ENCODE measurements around the gene TMEM184B.

The TMEM184B gene

DNA sequence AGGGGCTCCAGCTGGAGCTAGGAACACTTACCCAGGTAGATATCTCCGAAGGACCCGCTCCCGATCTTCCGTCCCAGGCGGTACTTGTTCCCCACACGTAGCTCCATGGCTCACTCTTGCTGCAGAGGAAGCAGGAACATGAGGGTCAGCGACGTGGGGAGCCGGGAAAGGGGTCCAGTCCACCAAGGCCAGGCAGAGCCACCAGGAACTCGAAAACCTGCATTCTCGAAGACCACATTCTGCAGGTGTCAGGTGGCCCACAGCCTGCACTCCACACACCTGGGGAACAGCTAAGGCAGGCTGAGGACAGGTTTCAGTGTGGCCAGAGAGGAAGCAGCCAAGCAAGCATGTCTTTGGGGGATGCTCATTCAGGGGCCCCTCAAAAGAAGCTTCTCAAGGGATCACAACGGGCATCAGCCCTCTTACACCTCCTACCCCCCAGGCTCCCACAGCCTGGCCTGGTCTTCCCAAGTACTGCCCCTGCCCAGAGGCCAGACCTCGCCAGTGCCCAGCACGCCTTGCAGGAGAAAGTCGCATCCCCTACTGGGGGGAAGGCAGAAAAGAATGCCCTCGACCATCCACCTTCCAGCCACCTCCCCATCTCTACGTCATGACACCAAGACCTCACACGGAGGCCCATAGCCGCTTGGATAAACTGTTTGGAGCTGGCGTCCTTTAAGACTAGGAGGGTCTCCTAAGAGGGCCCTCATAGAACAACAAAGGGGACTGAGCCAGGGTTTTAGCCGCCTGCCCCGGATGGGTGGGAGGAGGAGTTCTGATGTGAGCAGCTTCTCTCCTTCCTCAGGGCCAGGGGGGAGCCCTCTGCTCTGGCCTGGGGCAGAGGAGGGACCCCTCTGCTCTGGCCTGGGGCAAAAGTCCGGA lies 41.5 kb upstream of the TMEM184B start:
- TF ChIP-seq, protein P1, sequence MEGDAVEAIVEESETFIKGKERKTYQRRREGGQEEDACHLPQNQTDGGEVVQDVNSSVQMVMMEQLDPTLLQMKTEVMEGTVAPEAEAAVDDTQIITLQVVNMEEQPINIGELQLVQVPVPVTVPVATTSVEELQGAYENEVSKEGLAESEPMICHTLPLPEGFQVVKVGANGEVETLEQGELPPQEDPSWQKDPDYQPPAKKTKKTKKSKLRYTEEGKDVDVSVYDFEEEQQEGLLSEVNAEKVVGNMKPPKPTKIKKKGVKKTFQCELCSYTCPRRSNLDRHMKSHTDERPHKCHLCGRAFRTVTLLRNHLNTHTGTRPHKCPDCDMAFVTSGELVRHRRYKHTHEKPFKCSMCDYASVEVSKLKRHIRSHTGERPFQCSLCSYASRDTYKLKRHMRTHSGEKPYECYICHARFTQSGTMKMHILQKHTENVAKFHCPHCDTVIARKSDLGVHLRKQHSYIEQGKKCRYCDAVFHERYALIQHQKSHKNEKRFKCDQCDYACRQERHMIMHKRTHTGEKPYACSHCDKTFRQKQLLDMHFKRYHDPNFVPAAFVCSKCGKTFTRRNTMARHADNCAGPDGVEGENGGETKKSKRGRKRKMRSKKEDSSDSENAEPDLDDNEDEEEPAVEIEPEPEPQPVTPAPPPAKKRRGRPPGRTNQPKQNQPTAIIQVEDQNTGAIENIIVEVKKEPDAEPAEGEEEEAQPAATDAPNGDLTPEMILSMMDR (IDR thresholded peaks at IDR 0.05), result no peak
- H3K27ac ChIP-seq, result no peak overlapping the region
- peaks cover 28 to 29% of the 10 kb centered on the region in 2 experiments for H3K4me1 ChIP-seq (ENCODE audit: control insufficient read depth in 1 of 2, insufficient read depth in 1 of 2, low read depth in 1 of 2, low read length in 1 of 2)
- peaks cover 46% of the 10 kb centered on the region for H3K27me3 ChIP-seq
- H3K36me3 ChIP-seq, result no peaks in the 10 kb centered on the region
- H3K4me3 ChIP-seq (ENCODE audit: low read depth in 1 of 2, low read length in 1 of 2), result no peak overlapping the region
- H3K9me3 ChIP-seq, result no peaks in the 10 kb centered on the region

DNA sequence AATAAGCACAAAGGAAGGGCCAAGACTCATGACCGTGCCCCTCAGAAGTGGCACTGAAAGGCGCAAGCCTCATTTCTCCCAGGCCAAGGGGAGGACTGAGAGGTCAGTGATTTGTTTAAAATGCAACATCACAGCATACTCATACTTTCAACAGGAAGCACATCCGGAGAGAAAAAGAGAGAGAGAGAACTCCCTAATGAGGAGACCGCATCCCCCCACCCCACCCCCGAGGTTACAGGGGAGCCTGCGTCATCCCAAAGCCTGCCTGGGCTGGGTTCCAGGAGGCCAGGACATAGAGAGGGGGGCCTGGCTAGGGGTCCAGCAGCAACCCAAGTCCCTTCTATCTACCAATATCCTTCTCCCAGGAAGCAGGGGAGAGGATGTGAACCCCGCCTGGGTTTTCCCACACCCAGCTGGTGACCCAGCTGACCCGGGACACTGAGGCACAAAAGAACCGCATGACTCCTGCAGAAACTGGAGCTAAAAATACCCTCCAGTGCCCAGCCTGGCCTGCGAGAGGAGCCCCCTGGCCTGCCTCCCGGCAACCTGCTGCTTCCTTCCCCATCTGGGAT lies 40.7 kb upstream of the TMEM184B start:
- Histone ChIP-seq H3K9me3 (no peaks in the 10 kb centered on the region), H3K27ac (no peak overlapping the region), H3K36me3 (no peaks in the 10 kb centered on the region), H3K27me3 (peaks cover 46% of the 10 kb centered on the region), H3K4me3 (ENCODE audit: low read depth in 1 of 2, low read length in 1 of 2) (no peak overlapping the region), H3K4me1 (ENCODE audit: control insufficient read depth in 1 of 2, insufficient read depth in 1 of 2, low read depth in 1 of 2, low read length in 1 of 2) (peaks cover 28% of the 10 kb centered on the region in 2 experiments)
- TF ChIP-seq, protein P1 (IDR thresholded peaks at IDR 0.05), result no peak

DNA sequence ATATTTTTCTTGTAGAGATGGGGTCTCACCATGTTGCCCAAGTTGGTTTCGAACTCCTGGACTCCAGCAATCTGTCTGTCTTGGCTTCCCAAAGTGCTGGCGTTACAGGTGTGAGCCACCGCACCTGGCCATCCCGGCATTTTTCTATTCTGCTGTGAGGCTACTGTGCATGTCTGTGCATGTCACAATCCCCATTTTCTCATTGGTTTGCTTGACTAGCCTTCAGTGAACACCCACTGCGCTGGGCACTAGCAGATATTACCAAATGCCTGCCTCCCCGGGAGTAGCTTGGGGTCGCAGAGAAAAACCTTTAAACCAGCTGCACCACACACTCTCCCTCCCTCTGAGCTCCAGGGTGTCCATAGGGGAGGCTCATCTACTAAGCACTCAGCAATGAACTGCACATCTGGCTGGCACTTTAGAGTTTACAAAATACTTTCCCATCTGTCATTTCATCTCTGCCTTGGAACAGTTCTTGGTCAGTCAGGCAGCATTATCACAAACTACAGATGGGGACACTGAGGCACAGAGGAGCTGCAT lies 39.5 kb upstream of the TMEM184B start:
- TF ChIP-seq, protein P1 (IDR thresholded peaks at IDR 0.05), result no peak
- Histone ChIP-seq H3K27me3 (peaks cover 35% of the 10 kb centered on the region), H3K4me3 (ENCODE audit: low read depth in 1 of 2, low read length in 1 of 2) (no peak overlapping the region), H3K27ac (no peak overlapping the region), H3K4me1 (ENCODE audit: control insufficient read depth in 1 of 2, insufficient read depth in 1 of 2, low read depth in 1 of 2, low read length in 1 of 2) (peaks cover 17 to 18% of the 10 kb centered on the region in 2 experiments), H3K36me3 (no peaks in the 10 kb centered on the region), H3K9me3 (no peaks in the 10 kb centered on the region)

DNA sequence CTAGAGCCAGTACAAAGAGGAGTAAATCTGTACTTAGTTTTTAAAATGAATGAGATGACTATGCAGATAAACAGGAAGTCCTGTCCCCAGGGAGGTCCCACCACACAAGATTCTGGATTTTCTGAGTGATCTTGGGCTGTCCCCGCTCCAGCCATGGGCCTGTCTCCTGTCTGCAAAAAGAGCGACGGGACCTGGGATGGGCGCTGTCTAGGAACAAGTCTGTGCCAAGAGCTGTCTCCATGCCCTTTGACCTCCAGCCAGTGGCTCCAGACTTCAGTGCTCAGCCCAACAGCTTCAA lies 38.5 kb upstream of the TMEM184B start:
- Histone ChIP-seq H3K36me3 (no peaks in the 10 kb centered on the region), H3K4me1 (ENCODE audit: control insufficient read depth in 1 of 2, insufficient read depth in 1 of 2, low read depth in 1 of 2, low read length in 1 of 2) (peaks cover 11 to 12% of the 10 kb centered on the region in 2 experiments), H3K27ac (no peak overlapping the region), H3K9me3 (no peaks in the 10 kb centered on the region), H3K27me3 (peaks cover 27% of the 10 kb centered on the region), H3K4me3 (ENCODE audit: low read depth in 1 of 2, low read length in 1 of 2) (no peak overlapping the region)
- TF ChIP-seq, protein P1 (IDR thresholded peaks at IDR 0.05), result no peak

DNA sequence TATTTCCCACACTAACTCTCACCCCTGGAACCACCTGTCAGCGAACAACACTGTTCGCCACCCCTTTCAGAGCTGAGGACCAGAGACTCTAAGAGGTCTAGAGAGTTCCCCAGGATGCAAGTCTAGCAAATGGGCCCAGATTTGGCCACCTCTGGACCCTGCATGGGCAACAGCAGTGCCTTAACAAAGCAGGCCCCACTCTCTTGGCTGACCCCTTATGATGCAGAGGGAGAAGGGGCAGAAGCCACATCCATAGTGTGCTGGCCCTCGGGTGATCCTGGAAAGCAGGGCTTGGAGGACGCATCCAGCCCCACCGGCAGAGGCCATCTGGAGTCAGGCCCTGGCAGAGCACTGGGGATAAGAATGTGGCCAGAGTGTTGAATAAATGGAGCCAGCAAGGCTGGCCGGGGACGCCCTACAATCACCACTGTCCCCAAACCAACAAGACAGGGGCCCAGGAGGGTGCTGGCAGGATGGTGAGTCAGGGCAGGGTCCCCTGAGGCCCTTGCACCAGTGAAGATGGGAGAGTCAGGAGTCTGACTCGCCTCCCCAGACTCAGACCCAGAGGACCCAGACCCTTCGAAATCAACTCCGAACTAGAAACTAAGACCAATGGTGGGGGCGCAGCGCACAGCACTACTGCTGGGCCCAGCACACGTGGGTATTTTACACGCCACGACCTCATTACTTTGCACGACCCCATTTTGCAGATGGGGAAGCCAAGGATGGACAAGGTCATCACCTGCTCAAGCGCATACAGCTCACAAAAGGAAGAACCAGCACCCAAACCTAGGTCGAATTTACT lies 37.9 kb upstream of the TMEM184B start:
- TF ChIP-seq, protein P1 (IDR thresholded peaks at IDR 0.05), result no peak
- no peak overlapping the region for H3K27ac ChIP-seq
- H3K27me3 ChIP-seq, result peaks cover 22% of the 10 kb centered on the region
- H3K36me3 ChIP-seq, result no peaks in the 10 kb centered on the region
- peaks cover 5 to 7% of the 10 kb centered on the region in 2 experiments for H3K4me1 ChIP-seq (ENCODE audit: control insufficient read depth in 1 of 2, insufficient read depth in 1 of 2, low read depth in 1 of 2, low read length in 1 of 2)
- no peaks in the 10 kb centered on the region for H3K9me3 ChIP-seq
- H3K4me3 ChIP-seq (ENCODE audit: low read depth in 1 of 2, low read length in 1 of 2), result no peak overlapping the region

Data from neutrophil (primary cell).